Activated CD8-positive, alpha-beta memory T cell treated with anti-CD3 and anti-CD28 coated beads for 1 hour (primary cell): ENCODE measurements around the gene ZC2HC1B.
A peak's percentile ranks its signal among the peaks of the same experiment; 100 is the strongest.
"Not testable (repeated sequence)": the region's sequence is repeated elsewhere in the genome, so short reads cannot be mapped to it uniquely, and the experiment has no call there.

ENCODE experiments used
- DNase-seq, 2 donors: peaks; one replicate each; pipeline ENCODE4 v3.0.0-alpha.2; 2020; ENCODE audit warnings: low read depth in 1 of 2; ENCODE audit errors: extremely low read depth in 1 of 2

ZC2HC1B gene

GRCh38 chr6:143864234-143864633, at the start of gene ZC2HC1B:
Gene ZC2HC1B, plus strand, starts transcription at chr6:143864474. Its CDS starts 66 bp downstream, at chr6:143864540.
- no peak for DNase-seq

GRCh38 chr6:143817621-143818020, 46.7 kb upstream of the ZC2HC1B start:
- DNase-seq, result no peak

GRCh38 chr6:143821359-143821758, 42.9 kb upstream of the ZC2HC1B start:
- DNase-seq, result no peak

- no peak for DNase-seq
Observed at GRCh38 chr6:143822584-143823024, 41.7 kb upstream of the ZC2HC1B start.

- DNase-seq, result no peak
Observed at GRCh38 chr6:143823548-143823947, 40.7 kb upstream of the ZC2HC1B start.

GRCh38 chr6:143828572-143828971, 35.7 kb upstream of the ZC2HC1B start:
- DNase-seq, result no peak

- DNase-seq, result no peak
Observed at GRCh38 chr6:143836150-143836549, 28.1 kb upstream of the ZC2HC1B start.

GRCh38 chr6:143838395-143838794, 25.9 kb upstream of the ZC2HC1B start:
- DNase-seq, result no peak

- DNase-seq, result no peak
Observed at GRCh38 chr6:143839196-143839595, 25.1 kb upstream of the ZC2HC1B start.

- DNase-seq, result no peak
Observed at GRCh38 chr6:143840595-143841265, 23.5 kb upstream of the ZC2HC1B start.

- no peak for DNase-seq
Observed at GRCh38 chr6:143842461-143842901, 21.8 kb upstream of the ZC2HC1B start.

GRCh38 chr6:143842902-143843676, 21.2 kb upstream of the ZC2HC1B start, which contains the start of gene LTV1:
Gene LTV1, plus strand, starts transcription at chr6:143843338. Its CDS starts 140 bp downstream, at chr6:143843478.
- peak; percentile 74 to 86 for DNase-seq

GRCh38 chr6:143843677-143843999, 20.6 kb upstream of the ZC2HC1B start:
- DNase-seq, result no peak

GRCh38 chr6:143844006-143844405, 20.3 kb upstream of the ZC2HC1B start:
- no peak for DNase-seq

- no peak for DNase-seq
Observed at GRCh38 chr6:143845033-143845432, 19.2 kb upstream of the ZC2HC1B start.

- not testable (repeated sequence) for DNase-seq
Observed at GRCh38 chr6:143851706-143852105, 12.6 kb upstream of the ZC2HC1B start.

- DNase-seq, result not testable (repeated sequence)
Observed at GRCh38 chr6:143855057-143855456, 9.2 kb upstream of the ZC2HC1B start.

GRCh38 chr6:143856762-143857161, 7.5 kb upstream of the ZC2HC1B start:
- not testable (repeated sequence) for DNase-seq

- DNase-seq, result no peak
Observed at GRCh38 chr6:143857651-143858050, 6.6 kb upstream of the ZC2HC1B start.

GRCh38 chr6:143859891-143860660, 4.2 kb upstream of the ZC2HC1B start:
- DNase-seq, result no peak

- no peak for DNase-seq
Observed at GRCh38 chr6:143863771-143864170, 503 bp upstream of the ZC2HC1B start.
